ENCODE results near the gene CACNA1B. TPM values are rescaled to one million over a fixed set of nuclear protein-coding genes. Genes with fewer than 3 reads are reported as not detected.

Gene CACNA1B
- polyA plus RNA-seq, 1 experiment, result 0.01 TPM

DNA sequence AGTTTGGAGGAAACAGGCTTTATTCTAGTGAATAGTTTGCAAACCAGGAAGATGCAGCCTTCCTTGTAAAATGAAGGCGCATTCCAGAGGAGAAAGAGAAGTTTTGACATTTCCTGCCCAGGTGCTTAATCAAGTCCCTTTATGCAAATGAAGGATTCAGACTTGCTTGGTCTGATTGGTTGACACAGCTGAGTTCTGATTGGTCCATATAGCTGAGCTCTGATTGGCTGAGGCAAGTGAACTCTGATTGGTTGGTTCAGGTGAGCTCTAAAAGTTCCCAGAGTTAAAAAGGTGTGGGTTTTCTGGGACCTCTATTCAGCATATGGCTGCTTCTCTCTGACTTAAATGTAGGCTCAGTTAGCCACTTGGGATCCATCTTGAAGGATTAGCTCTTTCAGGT is 151.0 kb downstream of the CACNA1B start:
- TF ChIP-seq, protein P1, sequence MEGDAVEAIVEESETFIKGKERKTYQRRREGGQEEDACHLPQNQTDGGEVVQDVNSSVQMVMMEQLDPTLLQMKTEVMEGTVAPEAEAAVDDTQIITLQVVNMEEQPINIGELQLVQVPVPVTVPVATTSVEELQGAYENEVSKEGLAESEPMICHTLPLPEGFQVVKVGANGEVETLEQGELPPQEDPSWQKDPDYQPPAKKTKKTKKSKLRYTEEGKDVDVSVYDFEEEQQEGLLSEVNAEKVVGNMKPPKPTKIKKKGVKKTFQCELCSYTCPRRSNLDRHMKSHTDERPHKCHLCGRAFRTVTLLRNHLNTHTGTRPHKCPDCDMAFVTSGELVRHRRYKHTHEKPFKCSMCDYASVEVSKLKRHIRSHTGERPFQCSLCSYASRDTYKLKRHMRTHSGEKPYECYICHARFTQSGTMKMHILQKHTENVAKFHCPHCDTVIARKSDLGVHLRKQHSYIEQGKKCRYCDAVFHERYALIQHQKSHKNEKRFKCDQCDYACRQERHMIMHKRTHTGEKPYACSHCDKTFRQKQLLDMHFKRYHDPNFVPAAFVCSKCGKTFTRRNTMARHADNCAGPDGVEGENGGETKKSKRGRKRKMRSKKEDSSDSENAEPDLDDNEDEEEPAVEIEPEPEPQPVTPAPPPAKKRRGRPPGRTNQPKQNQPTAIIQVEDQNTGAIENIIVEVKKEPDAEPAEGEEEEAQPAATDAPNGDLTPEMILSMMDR (IDR thresholded peaks at IDR 0.05; ENCODE audit: insufficient read depth, low read depth, low read length), result no peak
- POLR2A ChIA-PET, result no interaction called here

GRCh38 chr9:138031186-138031585 is 153.6 kb downstream of the CACNA1B start:
- Histone ChIP-seq H3K36me3 (ENCODE audit: control insufficient read depth, insufficient read depth, low read length) (no peaks in the 10 kb centered on the region), H3K27me3 (ENCODE audit: control insufficient read depth, insufficient read depth, low read length) (no peaks in the 10 kb centered on the region), H3K4me3 (ENCODE audit: low read depth, low read length) (no peak overlapping the region)
- ChIA-PET CTCF (no interaction called here), POLR2A (no interaction called here)
- TF ChIP-seq, protein P1 (IDR thresholded peaks at IDR 0.05; ENCODE audit: insufficient read depth, low read depth, low read length), result no peak
- no peak for DNase-seq (ENCODE audit: low read depth)

More for the DNA sequence above, 151.0 kb downstream of the CACNA1B start:
- CTCF ChIA-PET, result no interaction called here
- Histone ChIP-seq H3K27me3 (ENCODE audit: control insufficient read depth, insufficient read depth, low read length) (no peaks in the 10 kb centered on the region), H3K4me3 (ENCODE audit: low read depth, low read length) (no peak overlapping the region), H3K36me3 (ENCODE audit: control insufficient read depth, insufficient read depth, low read length) (no peaks in the 10 kb centered on the region)
- DNase-seq (ENCODE audit: low read depth), result no peak

DNA sequence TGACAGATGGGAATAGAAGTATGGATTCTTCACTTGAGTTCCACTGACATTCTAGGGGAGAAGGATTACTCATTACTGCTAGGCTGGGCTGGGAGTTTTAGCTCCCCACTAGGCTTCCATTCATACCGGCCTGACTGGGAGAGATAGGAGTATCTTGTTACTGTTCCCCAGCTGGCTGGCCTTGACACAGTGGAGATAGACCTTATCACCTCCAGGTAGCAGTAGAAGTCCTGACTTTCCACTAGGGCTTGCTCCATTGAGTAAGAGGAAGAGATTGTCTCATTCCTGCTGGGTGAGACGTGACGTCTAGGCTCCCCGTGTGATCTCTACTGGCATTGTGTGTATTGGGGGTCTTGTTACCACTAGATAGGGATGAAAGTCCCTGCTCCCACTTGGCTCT is 156.4 kb downstream of the CACNA1B start:
- no peaks in the 10 kb centered on the region for H3K36me3 ChIP-seq (ENCODE audit: control insufficient read depth, insufficient read depth, low read length)
- ChIA-PET CTCF (no interaction called here), POLR2A (no interaction called here)
- H3K27me3 ChIP-seq (ENCODE audit: control insufficient read depth, insufficient read depth, low read length), result no peaks in the 10 kb centered on the region
- TF ChIP-seq, protein P1 (IDR thresholded peaks at IDR 0.05; ENCODE audit: insufficient read depth, low read depth, low read length), result no peak
- H3K4me3 ChIP-seq (ENCODE audit: low read depth, low read length), result no peak overlapping the region
- DNase-seq (ENCODE audit: low read depth), result no peak

- Histone ChIP-seq H3K27me3 (ENCODE audit: control insufficient read depth, insufficient read depth, low read length) (no peaks in the 10 kb centered on the region), H3K4me3 (ENCODE audit: low read depth, low read length) (no peak overlapping the region), H3K36me3 (ENCODE audit: control insufficient read depth, insufficient read depth, low read length) (no peaks in the 10 kb centered on the region)
- ChIA-PET POLR2A (no interaction called here), CTCF (no interaction called here)
- TF ChIP-seq, protein P1 (IDR thresholded peaks at IDR 0.05; ENCODE audit: insufficient read depth, low read depth, low read length), result no peak
- no peak for DNase-seq (ENCODE audit: low read depth)
These were observed 159.6 kb downstream of the CACNA1B start for GRCh38 chr9:138037140-138037539.

DNA sequence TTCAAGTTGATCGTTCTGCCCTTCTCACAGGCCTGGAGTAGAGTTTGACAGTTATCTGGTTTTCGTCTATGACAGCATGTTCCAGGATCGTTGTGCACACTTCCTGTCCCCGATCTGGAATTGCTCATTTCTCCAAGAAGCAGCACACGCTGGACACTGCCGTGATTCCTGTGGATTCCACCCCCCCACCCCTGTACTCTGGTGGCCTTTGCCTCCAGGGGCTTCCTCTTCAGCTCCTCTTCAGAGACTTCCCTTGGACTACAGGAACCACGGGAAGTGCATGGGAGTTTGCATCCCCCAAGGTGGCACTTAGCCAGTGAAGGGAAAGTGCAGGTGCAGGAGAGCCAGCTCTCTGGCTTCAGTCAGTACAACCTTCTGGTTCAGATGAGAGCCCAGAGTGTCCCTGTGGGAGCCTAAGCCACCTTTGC is 160.7 kb downstream of the CACNA1B start:
- Histone ChIP-seq H3K4me3 (ENCODE audit: low read depth, low read length) (no peak overlapping the region), H3K36me3 (ENCODE audit: control insufficient read depth, insufficient read depth, low read length) (no peaks in the 10 kb centered on the region), H3K27me3 (ENCODE audit: control insufficient read depth, insufficient read depth, low read length) (no peaks in the 10 kb centered on the region)
- TF ChIP-seq, protein P1 (IDR thresholded peaks at IDR 0.05; ENCODE audit: insufficient read depth, low read depth, low read length), result no peak
- no peak for DNase-seq (ENCODE audit: low read depth)
- ChIA-PET POLR2A (no interaction called here), CTCF (no interaction called here)
